Psoas muscle (tissue), 8 donors: ENCODE data around the gene VENTX. TPM values are rescaled to one million over a fixed set of nuclear protein-coding genes. Genes with fewer than 3 reads are reported as not detected.
A peak's percentile ranks its signal among the peaks of the same experiment; 100 is the strongest.

ENCODE experiments used
- ATAC-seq, 4 donors: fragments of 200-7000 bp; cut with Tn5 transposase; one replicate each; pipeline ENCODE4 v1.9.1; 2020; ENCODE audit warnings: moderate library complexity in 3 of 4, mild to moderate bottlenecking in 2 of 4
- DNase-seq, 2 donors: peaks; one replicate each; pipeline ENCODE4 v3.0.0-alpha.2; 2020
- H3K27ac ChIP-seq: fragments of 200-600 bp; one replicate; pipeline ENCODE4 v1.8.0; 2022
- H3K27me3 ChIP-seq, 3 donors: fragments of 200-600 bp in 1 of 3; one replicate each; pipeline versions ENCODE4 v1.6.1 to v1.8.0; 2013 to 2022; ENCODE audit warnings: low read length in 2 of 3, mild to moderate bottlenecking in 2 of 3, moderate library complexity in 1 of 3; ENCODE audit not compliant: insufficient read depth in 3 of 3
- H3K36me3 ChIP-seq, 2 donors: fragments of 200-600 bp in 1 of 2; one replicate each; pipeline versions ENCODE4 v1.6.1 to v1.8.0; 2013 to 2022; ENCODE audit warnings: low read depth in 1 of 2, mild to moderate bottlenecking in 1 of 2, moderate library complexity in 1 of 2; ENCODE audit not compliant: insufficient read depth in 1 of 2
- H3K4me1 ChIP-seq: fragments of 200-600 bp; one replicate; pipeline ENCODE4 v1.8.0; 2022
- H3K4me3 ChIP-seq: fragments of 200-600 bp; one replicate; pipeline ENCODE4 v1.8.0; 2022; ENCODE audit warnings: mild to moderate bottlenecking
- H3K9me3 ChIP-seq: fragments of 200-600 bp; one replicate; pipeline ENCODE4 v1.8.0; 2022
- CTCF ChIP-seq: fragments of 200-600 bp; IDR thresholded peaks from one replicate; pipeline ENCODE4 v1.8.0; 2022; ENCODE audit warnings: antibody characterized with exemption
- WGBS, 3 donors: extraction: QIAGEN DNeasy Blood & Tissue Kit; methylation state at CpG; one replicate each; pipeline versions ENCODE4 v1.1.6 to v1.1.7; 2013; 5-methylcytosine and 5-hydroxymethylcytosine counted together
- intact Hi-C, 2 donors: fragments of 100-400 bp; cut with DNase I; formaldehyde crosslinking; loops; one replicate each; pipeline versions ENCODE4 v1.11.0 to v1.14.2; 2022
- polyA plus RNA-seq, 3 donors: library from polyadenylated mRNA; stranded (reverse); fragments of 200-250 nt; gene quantifications; one replicate each; pipeline ENCODE4 v1.2.3, GENCODE V29; 2013
- total RNA-seq, 4 donors: library from RNA; stranded (reverse); fragmentation: NEBNext Ultra II Directional in 2 of 4; extraction: Animal tissue kit (Norgen Biotek cat#: 25700) in 2 of 4; gene quantifications; one replicate each; pipeline versions ENCODE4 v1.2.1 to v1.2.4, GENCODE V29; 2021 to 2023
- donor health status: healthy with polysubstance abuse.
- donor health status: DM: no; HTN: no; CAD: no; lungs with moderate emphysema.
- donor health status: Bipolar disorder and iron deficiency.
- donor health status: healthy.
- donor health status: DM: yes; HTN: yes; CAD: no.
- donor health status: DM: no; HTN: no; CAD: no.
- donor health status: DM: no; HTN: no; CAD: no.
- donor health status: DM: yes; HTN: yes; CAD: no.

Gene VENTX
- total and polyA plus RNA-seq, 7 donors, result 0.03 to 0.34 (median 0.24) TPM

- Histone ChIP-seq H3K27ac (no peak overlapping the region), H3K9me3 (no peaks in the 10 kb centered on the region), H3K4me3 (no peak overlapping the region), H3K4me1 (no peaks in the 10 kb centered on the region), H3K27me3 (peaks cover 0 to 34% (median 13%) of the 10 kb centered on the region in 3 donors), H3K36me3 (no peaks in the 10 kb centered on the region)
- DNase-seq, result peak in 1 of 2 donors; percentile 33
- no peak for ATAC-seq
- no peak for TF ChIP-seq CTCF
- intact Hi-C loops, result no loop called here
- 71 to 75% (median 74%) methylated on average over 26 to 28 of the region's 28 CpGs for WGBS, 3 donors
Measured at GRCh38 chr10:133214468-133215410, 22.9 kb upstream of the VENTX start.

- DNase-seq, result peak in 1 of 2 donors; percentile 38
Measured at GRCh38 chr10:133215586-133215985, 22.1 kb upstream of the VENTX start.

GRCh38 chr10:133216776-133217175, 20.9 kb upstream of the VENTX start:
- H3K36me3 ChIP-seq, result no peaks in the 10 kb centered on the region
- H3K9me3 ChIP-seq, result no peaks in the 10 kb centered on the region
- H3K27ac ChIP-seq, result no peak overlapping the region
- intact Hi-C loops, result no loop called here
- peak in 1 of 2 donors; percentile 41 for DNase-seq
- H3K4me1 ChIP-seq, result no peaks in the 10 kb centered on the region
- 64 to 66% (median 64%) methylated on average over 26 of the region's 26 CpGs for whole genome bisulfite sequencing, 3 donors
- no peak for TF ChIP-seq CTCF
- peaks cover 0 to 45% (median 15%) of the 10 kb centered on the region in 3 donors for H3K27me3 ChIP-seq
- ATAC-seq, result no peak
- no peak overlapping the region for H3K4me3 ChIP-seq

More at GRCh38 chr10:133215586-133215985, 22.1 kb upstream of the VENTX start:
- no peak for TF ChIP-seq CTCF
- intact Hi-C loops, result no loop called here
- Histone ChIP-seq H3K27me3 (peaks cover 0 to 37% (median 15%) of the 10 kb centered on the region in 3 donors), H3K27ac (no peak overlapping the region), H3K4me3 (no peak overlapping the region), H3K9me3 (no peaks in the 10 kb centered on the region), H3K36me3 (no peaks in the 10 kb centered on the region), H3K4me1 (no peaks in the 10 kb centered on the region)
- 86 to 90% (median 86%) methylated on average over 26 to 27 of the region's 27 CpGs for WGBS, 3 donors
- ATAC-seq, result no peak

- 81 to 85% (median 83%) methylated on average over 25 of the region's 25 CpGs for WGBS, 3 donors
- no peak for DNase-seq
- Histone ChIP-seq H3K9me3 (no peaks in the 10 kb centered on the region), H3K27ac (no peak overlapping the region), H3K36me3 (no peaks in the 10 kb centered on the region), H3K4me3 (no peak overlapping the region), H3K4me1 (no peaks in the 10 kb centered on the region), H3K27me3 (peaks cover 0 to 36% (median 15%) of the 10 kb centered on the region in 3 donors)
- TF ChIP-seq CTCF, result no peak
- intact Hi-C loops, result no loop called here
- ATAC-seq, result no peak
Measured at GRCh38 chr10:133217800-133218589, 19.7 kb upstream of the VENTX start.
